Liver (tissue), 3 donors: ENCODE data around the gene CYB5A.

Source experiments
- FOXA1 ChIP-seq: IDR thresholded peaks from 2 replicates; pipeline ENCODE4 v1.6.1; 2016; ENCODE audit warnings: antibody characterized with exemption
- GABPA ChIP-seq, 2 donors: IDR thresholded peaks in 1 of 2; conservative IDR thresholded peaks in 1 of 2; 2 replicates each; pipeline ENCODE4 v1.6.1; 2016; ENCODE audit warnings: antibody characterized with exemption in 2 of 2, mild to moderate bottlenecking in 1 of 2, moderate library complexity in 1 of 2
- HNF4A ChIP-seq, 2 donors: conservative IDR thresholded peaks; 2 replicates each; pipeline ENCODE4 v1.6.1; 2016; ENCODE audit warnings: antibody characterized with exemption in 2 of 2, mild to moderate bottlenecking in 2 of 2
- JUND ChIP-seq, 2 donors: IDR thresholded peaks; 2 replicates each; pipeline ENCODE4 v1.6.1; 2016; ENCODE audit warnings: antibody characterized with exemption in 2 of 2
- RAD21 ChIP-seq, 2 donors: IDR thresholded peaks; 2 replicates each; pipeline ENCODE4 v1.6.1; 2016; ENCODE audit warnings: antibody characterized with exemption in 2 of 2, mild to moderate bottlenecking in 2 of 2
- RXRA ChIP-seq, 2 donors: IDR thresholded peaks; 2 replicates each; pipeline ENCODE4 v1.6.1; 2017 to 2018; ENCODE audit warnings: antibody characterized with exemption in 2 of 2, mild to moderate bottlenecking in 1 of 2
- TAF1 ChIP-seq: conservative IDR thresholded peaks from 2 replicates; pipeline ENCODE4 v1.6.1; 2016; ENCODE audit warnings: antibody characterized with exemption, mild to moderate bottlenecking
- YY1 ChIP-seq: IDR thresholded peaks from 2 replicates; pipeline ENCODE4 v1.6.1; 2016; ENCODE audit warnings: antibody characterized with exemption, mild to moderate bottlenecking
- TF ChIP-seq, protein P1 (sequence below): IDR thresholded peaks from 2 replicates; pipeline ENCODE4 v1.6.1; 2016; ENCODE audit warnings: antibody characterized with exemption
- TF ChIP-seq, protein P2 (sequence below): fragments of 150-350 bp; IDR thresholded peaks from 2 replicates; pipeline ENCODE4 v1.5.1; 2017; ENCODE audit warnings: improper control_type of control experiment, low read depth, low read length; ENCODE audit not compliant: missing input control
- TF ChIP-seq, protein P3 (sequence below): IDR thresholded peaks from 2 replicates; pipeline ENCODE4 v1.6.1; 2016; ENCODE audit warnings: antibody characterized with exemption, mild to moderate bottlenecking
- TF ChIP-seq, protein P4 (sequence below): IDR thresholded peaks from 2 replicates; pipeline ENCODE4 v1.6.1; 2016; ENCODE audit warnings: antibody characterized with exemption
- TF ChIP-seq, protein P5 (sequence below): IDR thresholded peaks from 2 replicates; pipeline ENCODE4 v1.6.1; 2016; ENCODE audit warnings: antibody characterized with exemption
- donor health status: healthy.
- donor health status: healthy.

DNA sequence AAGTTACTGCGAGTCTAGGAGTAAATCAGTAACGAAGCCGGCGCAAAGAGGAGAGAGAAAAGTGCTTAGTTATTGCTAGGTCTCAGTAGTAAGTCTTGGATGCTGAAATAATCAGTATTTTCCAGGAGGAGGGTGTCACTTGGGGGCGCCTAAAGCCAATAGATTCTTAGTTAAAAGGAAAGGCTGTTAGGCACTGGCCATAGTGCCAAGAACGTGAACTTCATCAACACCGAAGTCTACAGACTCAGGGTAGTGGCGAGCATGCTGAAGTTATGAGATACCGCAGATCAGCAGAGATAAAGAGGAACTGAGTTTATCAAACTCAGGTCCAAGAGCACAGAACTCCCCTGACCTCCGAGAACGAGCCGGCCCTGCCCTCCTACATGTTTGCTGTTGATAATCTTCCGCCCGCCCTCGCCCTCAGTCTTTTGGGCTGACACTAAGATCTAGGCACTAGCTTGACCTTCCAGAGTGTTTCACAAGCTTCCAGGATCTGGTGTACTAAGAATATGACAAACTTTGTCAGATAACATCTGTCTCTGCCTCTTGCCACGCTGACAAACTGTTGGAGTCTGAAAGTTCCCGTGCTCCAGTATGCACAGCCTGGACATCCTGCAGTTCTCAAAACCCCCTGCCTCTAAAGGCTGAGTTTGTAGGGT, 49.2 kb downstream of the CYB5A start:
- TF ChIP-seq, protein P1, sequence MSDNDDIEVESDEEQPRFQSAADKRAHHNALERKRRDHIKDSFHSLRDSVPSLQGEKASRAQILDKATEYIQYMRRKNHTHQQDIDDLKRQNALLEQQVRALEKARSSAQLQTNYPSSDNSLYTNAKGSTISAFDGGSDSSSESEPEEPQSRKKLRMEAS = peak; percentile 78
- TF ChIP-seq, protein P2, sequence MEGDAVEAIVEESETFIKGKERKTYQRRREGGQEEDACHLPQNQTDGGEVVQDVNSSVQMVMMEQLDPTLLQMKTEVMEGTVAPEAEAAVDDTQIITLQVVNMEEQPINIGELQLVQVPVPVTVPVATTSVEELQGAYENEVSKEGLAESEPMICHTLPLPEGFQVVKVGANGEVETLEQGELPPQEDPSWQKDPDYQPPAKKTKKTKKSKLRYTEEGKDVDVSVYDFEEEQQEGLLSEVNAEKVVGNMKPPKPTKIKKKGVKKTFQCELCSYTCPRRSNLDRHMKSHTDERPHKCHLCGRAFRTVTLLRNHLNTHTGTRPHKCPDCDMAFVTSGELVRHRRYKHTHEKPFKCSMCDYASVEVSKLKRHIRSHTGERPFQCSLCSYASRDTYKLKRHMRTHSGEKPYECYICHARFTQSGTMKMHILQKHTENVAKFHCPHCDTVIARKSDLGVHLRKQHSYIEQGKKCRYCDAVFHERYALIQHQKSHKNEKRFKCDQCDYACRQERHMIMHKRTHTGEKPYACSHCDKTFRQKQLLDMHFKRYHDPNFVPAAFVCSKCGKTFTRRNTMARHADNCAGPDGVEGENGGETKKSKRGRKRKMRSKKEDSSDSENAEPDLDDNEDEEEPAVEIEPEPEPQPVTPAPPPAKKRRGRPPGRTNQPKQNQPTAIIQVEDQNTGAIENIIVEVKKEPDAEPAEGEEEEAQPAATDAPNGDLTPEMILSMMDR = peak; percentile 4
- TF ChIP-seq FOXA1 = no peak
- TF ChIP-seq RXRA (IDR thresholded peaks at IDR 0.05) = peak; percentile 93 to 96
- TF ChIP-seq YY1 = peak; percentile 51
- no peak for TF ChIP-seq GABPA (IDR thresholded peaks at IDR 0.05 in 1 of 2, conservative IDR thresholded peaks at IDR 0.05 in 1 of 2)
- TF ChIP-seq JUND (IDR thresholded peaks at IDR 0.05) = peak; percentile 24 to 74
- TF ChIP-seq, protein P3, sequence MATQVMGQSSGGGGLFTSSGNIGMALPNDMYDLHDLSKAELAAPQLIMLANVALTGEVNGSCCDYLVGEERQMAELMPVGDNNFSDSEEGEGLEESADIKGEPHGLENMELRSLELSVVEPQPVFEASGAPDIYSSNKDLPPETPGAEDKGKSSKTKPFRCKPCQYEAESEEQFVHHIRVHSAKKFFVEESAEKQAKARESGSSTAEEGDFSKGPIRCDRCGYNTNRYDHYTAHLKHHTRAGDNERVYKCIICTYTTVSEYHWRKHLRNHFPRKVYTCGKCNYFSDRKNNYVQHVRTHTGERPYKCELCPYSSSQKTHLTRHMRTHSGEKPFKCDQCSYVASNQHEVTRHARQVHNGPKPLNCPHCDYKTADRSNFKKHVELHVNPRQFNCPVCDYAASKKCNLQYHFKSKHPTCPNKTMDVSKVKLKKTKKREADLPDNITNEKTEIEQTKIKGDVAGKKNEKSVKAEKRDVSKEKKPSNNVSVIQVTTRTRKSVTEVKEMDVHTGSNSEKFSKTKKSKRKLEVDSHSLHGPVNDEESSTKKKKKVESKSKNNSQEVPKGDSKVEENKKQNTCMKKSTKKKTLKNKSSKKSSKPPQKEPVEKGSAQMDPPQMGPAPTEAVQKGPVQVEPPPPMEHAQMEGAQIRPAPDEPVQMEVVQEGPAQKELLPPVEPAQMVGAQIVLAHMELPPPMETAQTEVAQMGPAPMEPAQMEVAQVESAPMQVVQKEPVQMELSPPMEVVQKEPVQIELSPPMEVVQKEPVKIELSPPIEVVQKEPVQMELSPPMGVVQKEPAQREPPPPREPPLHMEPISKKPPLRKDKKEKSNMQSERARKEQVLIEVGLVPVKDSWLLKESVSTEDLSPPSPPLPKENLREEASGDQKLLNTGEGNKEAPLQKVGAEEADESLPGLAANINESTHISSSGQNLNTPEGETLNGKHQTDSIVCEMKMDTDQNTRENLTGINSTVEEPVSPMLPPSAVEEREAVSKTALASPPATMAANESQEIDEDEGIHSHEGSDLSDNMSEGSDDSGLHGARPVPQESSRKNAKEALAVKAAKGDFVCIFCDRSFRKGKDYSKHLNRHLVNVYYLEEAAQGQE = no peak
- TF ChIP-seq, protein P4, sequence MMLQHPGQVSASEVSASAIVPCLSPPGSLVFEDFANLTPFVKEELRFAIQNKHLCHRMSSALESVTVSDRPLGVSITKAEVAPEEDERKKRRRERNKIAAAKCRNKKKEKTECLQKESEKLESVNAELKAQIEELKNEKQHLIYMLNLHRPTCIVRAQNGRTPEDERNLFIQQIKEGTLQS = no peak
- peak; percentile 67 to 76 for TF ChIP-seq HNF4A (conservative IDR thresholded peaks at IDR 0.05)
- TF ChIP-seq RAD21 (IDR thresholded peaks at IDR 0.05) = peak; percentile 56
- peak; percentile 22 for TF ChIP-seq TAF1
- TF ChIP-seq, protein P5, sequence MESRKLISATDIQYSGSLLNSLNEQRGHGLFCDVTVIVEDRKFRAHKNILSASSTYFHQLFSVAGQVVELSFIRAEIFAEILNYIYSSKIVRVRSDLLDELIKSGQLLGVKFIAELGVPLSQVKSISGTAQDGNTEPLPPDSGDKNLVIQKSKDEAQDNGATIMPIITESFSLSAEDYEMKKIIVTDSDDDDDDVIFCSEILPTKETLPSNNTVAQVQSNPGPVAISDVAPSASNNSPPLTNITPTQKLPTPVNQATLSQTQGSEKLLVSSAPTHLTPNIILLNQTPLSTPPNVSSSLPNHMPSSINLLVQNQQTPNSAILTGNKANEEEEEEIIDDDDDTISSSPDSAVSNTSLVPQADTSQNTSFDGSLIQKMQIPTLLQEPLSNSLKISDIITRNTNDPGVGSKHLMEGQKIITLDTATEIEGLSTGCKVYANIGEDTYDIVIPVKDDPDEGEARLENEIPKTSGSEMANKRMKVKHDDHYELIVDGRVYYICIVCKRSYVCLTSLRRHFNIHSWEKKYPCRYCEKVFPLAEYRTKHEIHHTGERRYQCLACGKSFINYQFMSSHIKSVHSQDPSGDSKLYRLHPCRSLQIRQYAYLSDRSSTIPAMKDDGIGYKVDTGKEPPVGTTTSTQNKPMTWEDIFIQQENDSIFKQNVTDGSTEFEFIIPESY = peak; percentile 44
